Esophagus (tissue), 2 donors: ENCODE measurements around the gene SPON1. TPM values are rescaled to one million over a fixed set of nuclear protein-coding genes. Genes with fewer than 3 reads are reported as not detected.

Experiments used
- H3K27ac ChIP-seq, 2 donors: one replicate each; pipeline ENCODE4 v1.5.1; 2013; ENCODE audit warnings: low read depth in 2 of 2, mild to moderate bottlenecking in 2 of 2, inconsistent platforms in 1 of 2, low read length in 1 of 2, moderate library complexity in 1 of 2
- H3K27me3 ChIP-seq, 2 donors: one replicate each; pipeline ENCODE4 v1.6.1; 2013; ENCODE audit warnings: low read length in 2 of 2, control low read depth in 1 of 2, mild to moderate bottlenecking in 1 of 2; ENCODE audit not compliant: insufficient read depth in 2 of 2, control insufficient read depth in 1 of 2
- H3K36me3 ChIP-seq, 2 donors: one replicate each; pipeline ENCODE4 v1.6.1; 2013; ENCODE audit warnings: low read length in 1 of 2; ENCODE audit not compliant: control insufficient read depth in 2 of 2, insufficient read depth in 2 of 2
- H3K4me1 ChIP-seq, 2 donors: one replicate each; pipeline ENCODE4 v1.6.1; 2013; ENCODE audit warnings: low read length in 1 of 2; ENCODE audit not compliant: control insufficient read depth in 2 of 2, insufficient read depth in 2 of 2
- H3K4me3 ChIP-seq, 2 donors: one replicate each; pipeline ENCODE4 v1.5.1; 2013; ENCODE audit warnings: low read length in 2 of 2, mild to moderate bottlenecking in 2 of 2, low read depth in 1 of 2, moderate library complexity in 1 of 2
- H3K9me3 ChIP-seq, 2 donors: one replicate each; pipeline ENCODE4 v1.6.1; 2013; ENCODE audit warnings: mild to moderate bottlenecking in 2 of 2, low read depth in 1 of 2, low read length in 1 of 2, moderate library complexity in 1 of 2; ENCODE audit not compliant: control insufficient read depth in 2 of 2, insufficient read depth in 1 of 2
- WGBS, 2 donors: extraction: QIAGEN DNeasy Blood & Tissue Kit; methylation state at CpG; one replicate each; pipeline ENCODE4 v1.1.7; 2013; 5-methylcytosine and 5-hydroxymethylcytosine counted together
- polyA plus RNA-seq, 2 donors: library from polyadenylated mRNA; stranded (reverse); fragments of 200-250 nt; gene quantifications; one replicate each; pipeline ENCODE4 v1.2.3, GENCODE V29; 2013
- donor health status: healthy with polysubstance abuse.
- donor health status: Bipolar disorder and iron deficiency.

SPON1 gene
- polyA plus RNA-seq, 2 donors: 0.75 to 3.0 TPM

GRCh38 chr11:14305649-14306048 lies 343.1 kb downstream of the SPON1 start:
- Histone ChIP-seq H3K9me3 (no peaks in the 10 kb centered on the region), H3K27ac (no peak overlapping the region), H3K27me3 (no peaks in the 10 kb centered on the region), H3K4me1 (no peaks in the 10 kb centered on the region), H3K4me3 (no peak overlapping the region), H3K36me3 (no peaks in the 10 kb centered on the region)
- 97 to 99% methylated on average over 7 of the region's 7 CpGs for WGBS, 2 donors

GRCh38 chr11:14306481-14306880 lies 344.0 kb downstream of the SPON1 start:
- Histone ChIP-seq H3K36me3 (no peaks in the 10 kb centered on the region), H3K9me3 (no peaks in the 10 kb centered on the region), H3K4me3 (no peak overlapping the region), H3K4me1 (no peaks in the 10 kb centered on the region), H3K27me3 (no peaks in the 10 kb centered on the region), H3K27ac (no peak overlapping the region)
- WGBS, 2 donors: 93 to 100% methylated on average over 1 of the region's 1 CpG

DNA sequence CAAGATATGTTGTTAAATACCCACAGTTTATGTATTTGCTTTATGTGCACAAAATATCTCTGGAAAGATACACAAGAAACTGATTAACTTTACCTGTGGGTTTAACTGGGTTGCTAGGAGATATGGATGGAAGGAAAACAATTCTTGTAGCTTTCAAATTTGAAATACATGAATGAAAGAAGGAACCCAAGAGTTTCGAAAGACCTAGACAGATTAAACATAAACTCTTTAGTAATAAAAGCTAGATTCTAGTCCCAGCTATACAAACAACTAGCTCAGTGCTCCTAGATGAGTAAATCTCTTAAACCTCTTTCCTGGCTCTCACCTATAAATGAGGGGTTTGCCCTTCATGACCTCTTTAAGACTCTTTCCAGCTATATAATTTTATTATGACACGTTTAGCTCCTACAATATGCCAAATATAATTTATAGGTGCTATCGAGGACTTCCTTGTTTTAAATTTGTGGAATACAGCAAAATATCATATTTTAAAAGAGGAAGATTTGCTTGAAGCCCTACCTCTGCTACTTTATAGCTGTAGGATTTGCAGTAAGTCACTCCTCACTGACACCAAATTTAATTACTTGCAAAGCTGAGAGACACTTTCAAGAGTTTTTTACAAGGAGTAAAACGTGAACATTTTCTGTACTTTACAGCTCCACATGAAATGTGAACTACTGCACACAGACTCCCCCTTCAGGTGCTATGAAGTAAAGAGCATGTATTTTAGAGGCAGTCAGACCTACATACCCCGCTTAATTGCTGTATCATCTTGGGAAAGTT lies 345.8 kb downstream of the SPON1 start:
- WGBS, 2 donors: 24 to 29% methylated on average over 5 of the region's 5 CpGs
- no peak overlapping the region for H3K27ac ChIP-seq
- no peaks in the 10 kb centered on the region for H3K4me1 ChIP-seq
- no peaks in the 10 kb centered on the region for H3K27me3 ChIP-seq
- no peaks in the 10 kb centered on the region for H3K9me3 ChIP-seq
- H3K36me3 ChIP-seq: no peaks in the 10 kb centered on the region
- no peak overlapping the region for H3K4me3 ChIP-seq

- no peaks in the 10 kb centered on the region for H3K27me3 ChIP-seq
- 81 to 86% methylated on average over 1 of the region's 1 CpG for WGBS, 2 donors
- H3K9me3 ChIP-seq: no peaks in the 10 kb centered on the region
- H3K4me3 ChIP-seq: no peak overlapping the region
- no peaks in the 10 kb centered on the region for H3K36me3 ChIP-seq
- H3K27ac ChIP-seq: no peak overlapping the region
- no peaks in the 10 kb centered on the region for H3K4me1 ChIP-seq
These were observed 346.4 kb downstream of the SPON1 start for GRCh38 chr11:14308897-14309387.

GRCh38 chr11:14309425-14310192 lies 347.1 kb downstream of the SPON1 start:
- Histone ChIP-seq H3K36me3 (no peaks in the 10 kb centered on the region), H3K4me3 (no peak overlapping the region), H3K9me3 (no peaks in the 10 kb centered on the region), H3K4me1 (no peaks in the 10 kb centered on the region), H3K27me3 (no peaks in the 10 kb centered on the region), H3K27ac (no peak overlapping the region)
- 76 to 85% methylated on average over 4 of the region's 4 CpGs for WGBS, 2 donors

- Histone ChIP-seq H3K27ac (no peak overlapping the region), H3K27me3 (no peaks in the 10 kb centered on the region), H3K9me3 (no peaks in the 10 kb centered on the region), H3K4me3 (no peak overlapping the region), H3K36me3 (no peaks in the 10 kb centered on the region), H3K4me1 (no peaks in the 10 kb centered on the region)
- 65 to 67% methylated on average over 1 of the region's 1 CpG for WGBS, 2 donors
These were observed 348.2 kb downstream of the SPON1 start for GRCh38 chr11:14310679-14311078.

DNA sequence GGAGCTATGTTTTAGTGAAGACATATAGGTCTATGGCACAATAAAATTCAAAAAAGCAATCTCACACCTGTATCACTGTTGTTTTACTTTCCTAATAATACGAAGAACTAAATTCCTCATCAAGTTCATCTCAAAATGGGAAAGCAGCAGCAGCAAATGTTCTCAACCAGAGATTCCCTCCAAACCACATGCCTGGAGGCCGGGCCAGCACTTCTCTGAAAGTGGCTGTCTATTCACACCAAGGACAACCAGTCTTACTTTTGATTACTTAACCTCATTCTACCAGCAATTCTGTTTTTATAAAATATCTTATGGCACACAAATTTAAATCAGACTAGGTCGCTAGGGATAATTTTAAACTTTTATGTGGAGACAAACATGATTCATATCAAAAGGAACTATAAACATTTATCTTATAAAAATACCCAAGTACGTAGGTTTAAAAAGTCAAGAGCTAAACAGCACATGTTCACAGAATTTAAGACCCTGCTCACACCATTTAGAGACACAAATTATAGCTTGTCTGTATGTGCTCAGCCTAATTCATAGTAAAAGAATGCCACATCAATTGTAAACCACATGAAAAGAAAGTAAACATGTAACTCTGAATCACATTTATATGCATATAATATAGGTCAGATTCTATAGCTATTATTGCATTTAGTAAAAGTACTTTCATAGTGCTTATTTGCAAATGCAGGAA lies 350.4 kb downstream of the SPON1 start:
- Histone ChIP-seq H3K4me3 (no peak overlapping the region), H3K36me3 (no peaks in the 10 kb centered on the region), H3K4me1 (no peaks in the 10 kb centered on the region), H3K27ac (no peak overlapping the region), H3K27me3 (no peaks in the 10 kb centered on the region), H3K9me3 (no peaks in the 10 kb centered on the region)
- 63 to 74% methylated on average over 4 of the region's 4 CpGs for WGBS, 2 donors

DNA sequence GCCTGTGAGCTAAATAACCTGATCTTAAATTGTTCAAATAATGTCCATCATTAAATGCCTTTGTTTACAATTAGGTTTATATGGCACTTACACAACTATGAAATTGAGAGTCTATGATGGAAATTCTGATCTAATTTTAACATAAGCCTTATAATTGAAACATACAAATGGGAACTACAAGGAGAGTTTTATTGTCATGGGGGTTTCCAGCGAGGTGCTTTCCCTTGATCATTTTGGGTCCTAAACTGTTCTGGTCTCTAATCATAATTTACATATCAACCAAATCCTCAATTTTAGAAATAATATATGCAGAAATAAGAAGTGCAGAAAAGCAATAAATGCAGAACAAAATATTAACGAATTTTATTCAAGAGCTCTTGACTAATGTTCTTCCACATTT lies 351.6 kb downstream of the SPON1 start:
- Histone ChIP-seq H3K9me3 (no peaks in the 10 kb centered on the region), H3K4me3 (no peak overlapping the region), H3K27me3 (no peaks in the 10 kb centered on the region), H3K27ac (no peak overlapping the region), H3K4me1 (no peaks in the 10 kb centered on the region), H3K36me3 (no peaks in the 10 kb centered on the region)
- WGBS, 2 donors: 87 to 90% methylated on average over 2 of the region's 2 CpGs

DNA sequence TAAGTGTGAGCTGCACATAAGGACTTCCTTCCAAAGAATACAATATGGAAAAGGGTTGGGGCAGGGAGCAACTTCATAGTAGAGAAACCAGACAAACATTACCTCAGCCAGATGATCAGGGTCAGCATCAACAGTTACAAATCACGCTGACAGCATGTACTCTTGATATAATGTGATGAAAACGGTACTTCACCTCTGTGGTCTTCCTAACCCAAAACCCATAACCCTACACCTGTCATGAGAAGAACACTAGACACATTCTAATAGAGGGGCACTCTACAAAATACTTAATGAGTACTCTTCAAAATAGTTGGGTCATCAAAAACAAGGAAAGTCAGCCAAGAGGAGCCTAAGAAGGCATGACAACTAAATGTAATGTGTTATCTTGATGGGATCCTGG lies 352.6 kb downstream of the SPON1 start:
- Histone ChIP-seq H3K4me1 (no peaks in the 10 kb centered on the region), H3K27ac (no peak overlapping the region), H3K36me3 (no peaks in the 10 kb centered on the region), H3K27me3 (no peaks in the 10 kb centered on the region), H3K4me3 (no peak overlapping the region), H3K9me3 (no peaks in the 10 kb centered on the region)
- WGBS, 2 donors: 85 to 94% methylated on average over 2 of the region's 2 CpGs
